Endodermal cell (in vitro differentiated cells): Measurements from ENCODE around the gene BLVRB. TPM values are rescaled to one million over a fixed set of nuclear protein-coding genes. Genes with fewer than 3 reads are reported as not detected.
"Not testable (repeated sequence)": the region's sequence is repeated elsewhere in the genome, so short reads cannot be mapped to it uniquely, and the experiment has no call there.

Source experiments
- DNase-seq: peaks from one replicate; pipeline ENCODE4 v3.0.0-alpha.2; 2017
- H3K27ac ChIP-seq: 2 replicates; pipeline ENCODE4 v1.5.1; 2013; ENCODE audit warnings: mild to moderate bottlenecking, low read depth, low read length, moderate library complexity
- H3K27me3 ChIP-seq: 2 replicates; pipeline ENCODE4 v1.6.1; 2013; ENCODE audit warnings: mild to moderate bottlenecking, low read length, moderate library complexity; ENCODE audit not compliant: insufficient read depth, control insufficient read depth, poor library complexity, severe bottlenecking
- H3K36me3 ChIP-seq: 2 replicates; pipeline ENCODE4 v1.7.0; 2013; ENCODE audit warnings: mild to moderate bottlenecking, low read length, moderate library complexity; ENCODE audit not compliant: control insufficient read depth, insufficient read depth
- H3K4me1 ChIP-seq: one replicate; pipeline ENCODE4 v1.7.0; 2013; ENCODE audit warnings: low read length; ENCODE audit not compliant: control insufficient read depth, insufficient read depth
- H3K4me3 ChIP-seq: 2 replicates; pipeline ENCODE4 v1.5.1; 2013; ENCODE audit warnings: mild to moderate bottlenecking, low read length, moderate library complexity
- H3K9ac ChIP-seq: 2 replicates; pipeline ENCODE4 v1.6.1; 2013; ENCODE audit warnings: mild to moderate bottlenecking, low read length, moderate library complexity; ENCODE audit not compliant: poor library complexity, severe bottlenecking; ENCODE audit errors: extremely low read depth
- H3K9me3 ChIP-seq: 2 replicates; pipeline ENCODE4 v1.6.1; 2013; ENCODE audit warnings: mild to moderate bottlenecking, low read length, moderate library complexity; ENCODE audit not compliant: control insufficient read depth
- H3K27ac Mint-ChIP-seq: 2 replicates; pipeline ENCODE4 v1.8.0; 2020; ENCODE audit warnings: mixed read lengths
- H3K27me3 Mint-ChIP-seq: 2 replicates; pipeline ENCODE4 v1.8.0; 2021; ENCODE audit warnings: mild to moderate bottlenecking, mixed read lengths; ENCODE audit not compliant: insufficient read depth
- H3K36me3 Mint-ChIP-seq: 2 replicates; pipeline ENCODE4 v1.8.0; 2020; ENCODE audit warnings: low read depth, mixed read lengths
- H3K4me1 Mint-ChIP-seq: 2 replicates; pipeline ENCODE4 v1.8.0; 2020; ENCODE audit warnings: mixed read lengths
- H3K4me3 Mint-ChIP-seq: 2 replicates; pipeline ENCODE4 v1.8.0; 2020; ENCODE audit warnings: mild to moderate bottlenecking, moderate library complexity, mixed read lengths
- H3K9me3 Mint-ChIP-seq: 2 replicates; pipeline ENCODE4 v1.8.0; 2020; ENCODE audit warnings: mild to moderate bottlenecking, mixed read lengths
- WGBS, 2 experiments: methylation state at CpG; one replicate each; pipeline versions ENCODE4 v1.1.5 to v1.1.7; 2013; ENCODE audit warnings: missing lambda C conversion rate in 2 of 2, mixed read lengths in 1 of 2; ENCODE audit not compliant: insufficient coverage in 1 of 2, insufficient read length in 1 of 2; 5-methylcytosine and 5-hydroxymethylcytosine counted together
- total RNA-seq, 2 donors: library from RNA; stranded (reverse); fragmentation: NEBNext Ultra II Directional in 1 of 2; extraction: Animal tissue kit (Norgen Biotek cat#: 25700) in 1 of 2; gene quantifications; 2 replicates in 1 of 2; 3 replicates in 1 of 2; pipeline ENCODE4 v1.2.1, GENCODE V29; 2021
- TF ChIP-seq, protein P1 (sequence below): fragments of 200-600 bp; sonication (generic); conservative IDR thresholded peaks from 2 replicates; pipeline ENCODE4 v1.5.0; 2021; ENCODE audit warnings: antibody characterized with exemption, mild to moderate bottlenecking

Gene BLVRB
- total RNA-seq, 2 donors from 2014 or later = 24.7 to 41.0 TPM

DNA sequence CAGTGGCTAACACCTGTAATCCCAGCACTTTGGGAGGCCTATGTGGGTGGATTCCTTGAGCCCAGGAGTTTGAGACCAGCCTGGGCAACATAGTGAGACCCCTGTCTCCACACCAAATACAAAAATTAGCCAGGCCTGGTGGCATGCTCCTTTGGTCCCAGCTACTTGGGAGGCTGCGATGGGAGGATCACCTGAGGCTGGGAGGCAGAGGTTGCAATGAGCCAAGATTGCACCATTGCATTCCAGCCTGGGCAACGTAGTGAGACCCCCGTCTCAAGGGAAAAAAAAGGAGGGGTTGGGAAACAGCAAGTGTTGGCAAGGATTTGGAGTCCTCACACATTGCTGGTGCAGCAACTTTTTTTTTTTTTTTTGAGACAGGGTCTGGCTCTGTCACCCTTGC, 20.5 kb upstream of the BLVRB start:
- H3K27ac Mint-ChIP-seq = no peak overlapping the region
- H3K27ac ChIP-seq = no peak overlapping the region
- H3K4me3 Mint-ChIP-seq = no peak overlapping the region
- peaks cover 48% of the 10 kb centered on the region for H3K27me3 Mint-ChIP-seq
- H3K9me3 Mint-ChIP-seq = peaks cover 1% of the 10 kb centered on the region
- H3K4me3 ChIP-seq = no peak overlapping the region
- H3K4me1 ChIP-seq = no peaks in the 10 kb centered on the region
- 93 to 100% methylated on average over 3 of the region's 3 CpGs for WGBS, 2 experiments
- peaks cover 6% of the 10 kb centered on the region for H3K27me3 ChIP-seq
- no peak for DNase-seq
- H3K9ac ChIP-seq = no peak overlapping the region
- H3K36me3 Mint-ChIP-seq = no peaks in the 10 kb centered on the region
- no peaks in the 10 kb centered on the region for H3K9me3 ChIP-seq
- TF ChIP-seq, protein P1, sequence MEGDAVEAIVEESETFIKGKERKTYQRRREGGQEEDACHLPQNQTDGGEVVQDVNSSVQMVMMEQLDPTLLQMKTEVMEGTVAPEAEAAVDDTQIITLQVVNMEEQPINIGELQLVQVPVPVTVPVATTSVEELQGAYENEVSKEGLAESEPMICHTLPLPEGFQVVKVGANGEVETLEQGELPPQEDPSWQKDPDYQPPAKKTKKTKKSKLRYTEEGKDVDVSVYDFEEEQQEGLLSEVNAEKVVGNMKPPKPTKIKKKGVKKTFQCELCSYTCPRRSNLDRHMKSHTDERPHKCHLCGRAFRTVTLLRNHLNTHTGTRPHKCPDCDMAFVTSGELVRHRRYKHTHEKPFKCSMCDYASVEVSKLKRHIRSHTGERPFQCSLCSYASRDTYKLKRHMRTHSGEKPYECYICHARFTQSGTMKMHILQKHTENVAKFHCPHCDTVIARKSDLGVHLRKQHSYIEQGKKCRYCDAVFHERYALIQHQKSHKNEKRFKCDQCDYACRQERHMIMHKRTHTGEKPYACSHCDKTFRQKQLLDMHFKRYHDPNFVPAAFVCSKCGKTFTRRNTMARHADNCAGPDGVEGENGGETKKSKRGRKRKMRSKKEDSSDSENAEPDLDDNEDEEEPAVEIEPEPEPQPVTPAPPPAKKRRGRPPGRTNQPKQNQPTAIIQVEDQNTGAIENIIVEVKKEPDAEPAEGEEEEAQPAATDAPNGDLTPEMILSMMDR = no peak
- no peaks in the 10 kb centered on the region for H3K36me3 ChIP-seq
- no peaks in the 10 kb centered on the region for H3K4me1 Mint-ChIP-seq

DNA sequence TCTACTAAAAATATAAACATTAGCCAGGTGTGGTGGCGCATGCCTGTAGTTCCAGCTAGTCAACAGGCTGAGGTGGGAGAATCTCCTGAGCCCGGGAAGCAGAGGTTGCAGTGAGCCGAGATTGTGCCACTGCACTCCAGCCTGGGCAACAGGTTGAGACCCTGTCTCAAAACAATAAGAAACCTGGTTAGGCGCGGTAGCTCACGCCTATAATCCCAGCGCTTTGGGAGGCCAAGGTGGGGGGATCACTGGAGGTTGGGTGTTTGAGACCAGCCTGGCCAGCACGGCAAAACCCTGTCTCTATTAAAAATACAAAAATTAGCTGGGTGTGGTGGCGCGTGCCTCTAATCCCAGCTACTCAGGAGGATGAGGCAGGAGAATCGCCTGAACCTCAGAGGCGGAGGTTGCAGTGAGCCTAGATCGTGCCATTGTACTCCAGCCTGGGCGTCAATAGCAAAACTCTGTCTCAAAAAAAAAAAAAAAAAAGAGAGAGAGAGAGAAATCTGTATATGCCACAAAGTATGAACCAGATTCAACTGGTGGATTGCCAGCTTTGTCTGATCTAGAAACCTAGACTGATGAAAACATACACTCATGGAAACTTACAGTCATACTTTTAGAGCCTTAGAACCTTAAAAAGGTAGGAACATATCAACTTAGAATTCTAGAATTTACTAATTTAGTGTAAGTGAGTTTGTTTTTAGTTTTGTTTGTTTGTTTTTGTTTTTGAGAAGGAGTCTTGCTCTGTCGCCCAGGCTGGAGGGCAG, 10.5 kb upstream of the BLVRB start:
- not testable (repeated sequence) for H3K36me3 Mint-ChIP-seq, H3K4me3 Mint-ChIP-seq, H3K27ac Mint-ChIP-seq, H3K27ac ChIP-seq, H3K4me1 ChIP-seq, H3K36me3 ChIP-seq, H3K4me1 Mint-ChIP-seq, H3K9ac ChIP-seq, H3K9me3 Mint-ChIP-seq, DNase-seq, H3K4me3 ChIP-seq, H3K27me3 ChIP-seq, H3K9me3 ChIP-seq
- WGBS, 2 experiments = 95 to 96% methylated on average over 13 to 15 of the region's 15 CpGs
- peaks cover 25% of the 10 kb centered on the region for H3K27me3 Mint-ChIP-seq

DNA sequence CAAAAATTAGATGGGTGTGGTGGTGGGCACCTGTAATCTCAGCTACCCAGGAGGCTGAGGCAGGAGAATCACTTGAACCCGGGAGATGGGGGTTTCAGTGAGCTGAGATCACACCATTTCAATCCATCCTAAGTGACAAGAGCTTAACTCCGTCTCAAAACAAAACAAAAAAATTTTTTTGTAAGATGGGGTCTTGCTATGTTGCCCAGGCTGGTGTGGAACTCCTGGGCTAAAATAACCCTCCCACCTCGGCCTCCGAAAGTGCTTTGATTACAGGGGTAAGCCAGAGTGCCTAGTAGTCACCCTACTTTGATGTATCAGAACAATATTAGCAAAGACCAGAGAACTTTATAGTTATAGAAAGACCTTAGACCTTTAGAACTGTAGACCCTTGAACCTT, 9.2 kb upstream of the BLVRB start:
- Mint-ChIP-seq H3K9me3 (no peaks in the 10 kb centered on the region), H3K36me3 (no peaks in the 10 kb centered on the region)
- no peaks in the 10 kb centered on the region for H3K27me3 ChIP-seq

More for the DNA sequence above, 9.2 kb upstream of the BLVRB start:
- Histone ChIP-seq H3K4me1 (no peaks in the 10 kb centered on the region), H3K4me3 (no peak overlapping the region), H3K9ac (no peak overlapping the region), H3K9me3 (no peaks in the 10 kb centered on the region), H3K27ac (no peak overlapping the region), H3K36me3 (no peaks in the 10 kb centered on the region)
- DNase-seq = no peak
- Mint-ChIP-seq H3K4me3 (no peak overlapping the region), H3K27ac (no peak overlapping the region), H3K27me3 (peaks cover 17% of the 10 kb centered on the region), H3K4me1 (no peaks in the 10 kb centered on the region)
- WGBS, 2 experiments = 85 to 100% methylated on average over 2 to 3 of the region's 4 CpGs
- TF ChIP-seq, protein P1 = no peak
